ENCODE results near the gene LCT.
"Not testable (repeated sequence)": the region's sequence is repeated elsewhere in the genome, so short reads cannot be mapped to it uniquely, and the experiment has no call there.

LCT gene

GRCh38 chr2:135831180-135831812, 5.7 kb downstream of the LCT start:
- DNase-seq: no peak

DNA sequence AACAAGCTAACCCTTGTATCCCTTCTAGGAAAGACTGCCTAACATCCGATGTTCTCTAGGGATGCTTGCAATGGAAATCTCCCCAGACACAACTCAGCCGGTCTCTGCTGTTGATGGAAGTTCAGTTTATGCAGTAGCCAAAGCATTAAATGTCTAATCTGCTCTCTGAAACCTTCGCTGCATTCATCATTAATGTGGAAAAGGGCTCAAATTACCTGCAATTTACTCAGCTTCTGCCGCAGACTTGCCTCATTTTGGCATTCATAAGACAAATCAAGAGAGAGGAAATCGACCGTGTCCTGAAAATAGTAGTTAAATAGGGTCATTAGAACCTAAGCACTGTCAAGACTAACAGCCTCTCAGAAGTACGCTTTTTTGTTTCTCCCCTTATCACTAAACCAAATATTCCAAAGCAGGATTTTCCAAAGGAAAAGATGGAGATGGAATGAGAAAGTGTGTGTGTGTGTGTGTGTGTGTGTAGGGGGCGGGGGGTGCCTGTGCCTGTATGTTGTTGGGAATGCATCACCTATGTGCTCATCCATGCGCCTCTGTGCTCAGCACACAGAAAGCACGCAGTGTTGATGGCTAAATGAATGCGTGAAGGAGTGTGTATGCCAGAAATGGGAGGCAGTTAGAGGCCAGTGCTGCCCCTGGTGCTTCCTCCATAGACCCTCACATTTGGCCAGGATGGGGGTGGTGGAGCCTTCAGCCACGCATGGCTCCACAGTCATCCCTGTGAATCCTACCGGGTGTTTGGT, 7.4 kb downstream of the LCT start:
- DNase-seq: no peak

- DNase-seq: no peak
Measured at GRCh38 chr2:135826544-135826943, 10.4 kb downstream of the LCT start.

DNA sequence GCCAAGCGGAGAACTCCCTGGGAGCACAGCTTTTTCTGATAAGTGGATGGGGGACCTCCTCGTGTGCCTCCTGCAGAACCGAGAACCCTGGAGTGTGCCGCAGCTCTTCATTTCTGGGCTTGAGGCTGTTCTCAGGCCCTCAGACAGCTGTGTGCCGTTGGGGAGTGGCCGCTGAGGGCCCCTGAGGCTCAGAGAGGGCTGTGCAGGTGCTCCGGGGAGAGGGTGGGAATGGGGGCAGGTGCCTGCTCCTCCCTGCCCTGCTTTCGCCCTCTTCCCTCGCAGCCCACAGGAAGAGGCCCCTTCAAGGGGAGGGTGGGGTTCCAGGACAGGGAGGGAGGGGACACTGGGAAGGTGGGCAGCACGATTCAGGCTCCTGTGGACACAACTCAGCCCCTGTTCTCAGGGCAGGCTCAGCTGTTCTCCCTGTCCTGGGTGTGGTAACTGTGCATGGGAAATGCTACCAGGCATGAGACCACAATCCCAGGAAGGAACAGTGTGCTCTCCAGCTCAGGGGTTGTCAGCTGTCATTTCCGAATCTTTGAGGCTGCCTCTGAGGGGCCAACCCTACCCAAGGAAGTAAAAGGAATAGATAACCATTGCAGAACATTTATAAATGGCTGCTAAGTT, 11.3 kb downstream of the LCT start:
- DNase-seq: no peak

DNA sequence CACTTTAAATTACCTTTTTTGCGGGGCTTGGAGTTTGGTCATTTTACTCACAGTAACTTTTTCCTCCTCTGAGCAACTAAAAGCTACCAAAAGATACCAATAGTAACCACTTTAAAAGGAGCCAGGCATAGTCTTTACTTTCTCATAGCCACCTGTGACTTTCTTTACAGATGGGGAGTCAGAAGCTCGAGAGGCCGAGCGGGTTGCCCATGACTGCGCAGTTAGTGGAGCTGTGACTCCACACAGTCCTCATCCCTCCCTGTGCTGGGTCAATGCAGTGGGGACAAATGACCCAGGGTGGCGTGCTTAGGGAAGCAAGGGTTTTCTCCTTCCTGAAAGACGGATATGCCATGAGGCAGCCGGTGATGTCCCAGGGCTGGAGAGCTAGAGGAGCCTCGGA, 11.9 kb downstream of the LCT start:
- DNase-seq: no peak

DNA sequence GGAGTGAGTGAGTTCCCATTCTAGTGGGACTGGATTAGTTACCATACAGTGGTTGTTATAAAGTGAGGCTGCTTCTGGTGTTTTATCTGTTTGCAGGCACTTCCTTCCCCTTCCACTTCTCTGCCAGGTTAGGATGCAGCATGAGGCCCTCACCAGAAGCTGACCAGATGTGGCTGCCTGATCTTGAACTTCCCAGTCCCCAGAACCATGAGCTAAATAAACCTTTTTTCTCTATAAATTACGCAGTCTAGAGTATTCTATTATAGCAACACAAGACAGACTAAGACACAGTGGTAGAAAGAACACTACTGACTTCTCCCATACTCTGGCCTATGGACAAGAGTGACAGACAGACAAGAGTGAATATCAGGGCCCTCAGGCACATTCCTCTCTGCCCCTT, 14.1 kb downstream of the LCT start:
- no peak for DNase-seq

- DNase-seq: no peak
Measured at GRCh38 chr2:135821190-135821589, 15.8 kb downstream of the LCT start.

GRCh38 chr2:135820003-135820618, 16.9 kb downstream of the LCT start:
- peak in 3 of 5 experiments; percentile 23 to 95 (median 68) for DNase-seq

GRCh38 chr2:135818937-135819610, 17.9 kb downstream of the LCT start:
- peak in 1 of 5 experiments; percentile 80 for DNase-seq

DNA sequence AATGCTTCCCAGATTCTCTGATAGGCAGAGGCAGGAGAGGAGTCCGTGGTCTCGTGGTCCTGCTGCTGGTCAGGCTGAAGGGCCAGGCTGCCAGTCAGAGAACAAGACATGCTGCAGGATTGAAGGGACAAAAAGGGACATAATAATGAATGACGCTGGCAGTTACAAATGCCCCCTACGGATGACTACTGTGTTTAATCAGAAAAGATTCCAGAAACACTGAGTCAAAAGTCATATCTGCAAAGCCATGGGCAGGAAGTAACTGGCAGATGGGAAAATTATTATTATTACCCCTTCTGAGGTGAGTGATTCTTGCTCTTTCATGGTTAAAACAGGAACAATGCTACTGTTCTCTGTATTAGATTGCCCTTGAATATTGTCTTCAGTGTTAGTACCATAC, 19.0 kb downstream of the LCT start:
- no peak for DNase-seq

- no peak for DNase-seq
Measured at GRCh38 chr2:135817466-135817865, 19.5 kb downstream of the LCT start.

- DNase-seq: no peak
Measured at GRCh38 chr2:135815269-135815668, 21.7 kb downstream of the LCT start.

GRCh38 chr2:135812907-135813511, 24.0 kb downstream of the LCT start:
- no peak for DNase-seq

GRCh38 chr2:135807874-135808273, 29.1 kb downstream of the LCT start:
- DNase-seq: not testable (repeated sequence)

- DNase-seq: no peak
Measured at GRCh38 chr2:135803278-135803677, 33.7 kb downstream of the LCT start.

DNA sequence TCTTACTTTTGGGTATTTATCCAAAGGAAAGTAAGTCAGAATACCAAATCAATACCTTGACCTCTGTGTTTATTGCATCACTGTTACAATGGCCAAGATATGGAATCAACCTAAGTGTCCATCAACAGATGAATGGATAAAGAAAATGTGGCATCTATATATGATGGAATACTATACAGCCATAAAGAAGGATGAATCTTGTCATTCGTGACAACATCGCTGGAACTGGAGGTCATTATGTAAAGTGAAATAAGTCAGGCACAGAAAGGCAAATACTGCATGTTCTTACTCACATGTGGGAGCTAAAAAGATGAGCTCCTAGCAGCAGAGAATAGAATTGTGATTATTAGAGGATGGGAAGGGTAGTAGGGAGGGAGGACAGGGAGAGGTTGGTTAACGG, 34.6 kb downstream of the LCT start:
- no peak for DNase-seq

DNA sequence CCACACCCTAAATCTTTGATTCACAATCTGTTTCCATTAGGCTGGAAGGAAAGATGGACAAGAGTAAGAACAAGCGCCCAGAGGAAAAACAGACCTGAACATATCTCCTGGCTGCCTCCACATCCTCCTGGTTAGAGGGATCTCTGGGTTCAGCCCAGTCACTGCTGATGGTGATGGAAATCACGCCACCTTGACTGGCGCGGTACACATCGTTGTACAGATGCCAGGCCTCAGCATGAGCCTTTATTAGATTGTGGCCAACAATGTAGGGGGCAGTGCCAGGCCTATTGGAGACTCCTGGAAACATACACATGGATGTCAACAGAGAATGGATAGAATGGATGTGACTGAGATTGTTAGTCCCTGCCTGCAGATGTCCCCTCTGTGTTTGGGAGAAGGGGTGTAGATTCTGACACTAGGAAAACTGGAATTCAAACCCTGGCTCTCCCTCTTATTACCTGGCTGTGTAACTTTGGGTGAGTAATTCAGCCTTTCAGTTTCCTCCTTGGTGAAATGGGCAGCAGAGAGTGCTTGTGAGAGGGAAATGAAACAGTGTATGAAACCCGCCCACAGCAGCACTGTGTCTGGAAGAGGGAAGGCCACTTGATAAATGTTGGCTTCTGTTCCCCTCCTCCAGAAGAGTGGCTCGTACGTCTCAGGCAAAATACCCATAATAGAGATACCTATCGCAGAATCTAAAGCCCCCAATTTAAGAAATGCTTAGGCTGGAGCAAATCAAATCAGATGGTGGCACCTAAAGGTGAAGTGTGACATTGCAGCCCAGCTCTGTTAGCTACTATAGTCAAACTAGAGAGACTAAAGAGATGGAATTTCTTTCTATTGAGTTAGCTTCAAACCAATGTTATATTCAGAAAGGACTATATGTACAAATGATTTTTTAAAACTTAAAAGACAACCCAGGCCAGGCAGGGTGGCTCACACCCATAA, 36.2 kb downstream of the LCT start:
- DNase-seq: no peak

DNA sequence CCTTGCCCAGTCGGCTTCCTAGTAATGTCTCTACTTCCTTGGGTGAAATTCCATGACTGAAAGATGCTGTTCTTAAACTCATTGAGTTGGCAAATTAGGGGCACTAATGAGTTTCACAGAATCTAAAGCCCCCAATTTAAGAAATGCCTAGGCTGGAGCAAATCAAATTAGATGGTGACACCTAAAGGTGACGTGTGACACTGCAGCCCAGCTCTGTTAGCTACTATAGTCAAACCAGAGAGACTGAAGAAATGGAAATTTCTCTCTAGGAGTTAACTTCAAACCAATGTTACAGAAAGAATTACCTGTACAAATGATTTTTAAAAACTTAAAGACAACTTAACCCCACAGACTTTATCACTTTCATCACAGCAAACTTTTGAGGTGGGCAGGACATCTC, 37.2 kb downstream of the LCT start:
- DNase-seq: no peak

- no peak for DNase-seq
Measured at GRCh38 chr2:135798762-135799161, 38.2 kb downstream of the LCT start.

DNA sequence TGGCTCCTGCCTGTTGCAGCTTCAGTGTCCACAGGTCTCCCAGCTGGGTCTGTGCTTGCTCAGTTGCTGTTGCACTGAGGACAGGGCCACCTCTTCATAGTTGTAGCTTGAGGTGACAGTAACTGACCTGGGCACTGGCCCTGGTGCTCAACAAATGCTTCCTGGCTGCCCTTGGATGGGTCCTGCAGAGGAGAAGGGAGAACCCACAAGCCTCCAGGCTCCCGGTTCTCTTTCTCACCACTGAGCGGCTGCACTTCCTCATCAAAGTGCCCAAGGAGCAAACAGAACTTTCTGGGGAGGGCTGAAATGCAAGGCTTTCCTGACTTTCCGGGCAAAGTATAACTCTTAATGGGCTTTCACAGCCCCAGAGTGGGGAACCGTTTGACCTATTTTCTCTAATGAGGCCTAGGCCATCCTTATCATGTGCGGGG, 38.7 kb downstream of the LCT start:
- DNase-seq: no peak

Data from T-helper 2 cell (primary cell).